Fibroblast of the aortic adventitia (primary cell): ENCODE data around the gene TTC29. TPM values are rescaled to one million over a fixed set of nuclear protein-coding genes. Genes with fewer than 3 reads are reported as not detected.
A peak's percentile ranks its signal among the peaks of the same experiment; 100 is the strongest.

Source experiments
- DNase-seq: peaks from one replicate; pipeline ENCODE4 v3.0.0-alpha.2; 2010; ENCODE audit warnings: low read depth
- H3K4me3 ChIP-seq: 2 replicates; pipeline ENCODE4 v1.5.1; 2011; ENCODE audit warnings: low read depth, mild to moderate bottlenecking, control low read depth, low read length, moderate library complexity
- CTCF ChIP-seq: IDR thresholded peaks from 2 replicates; pipeline ENCODE4 v1.5.1; 2011; ENCODE audit warnings: mild to moderate bottlenecking, low read length, control low read depth, inconsistent platforms; ENCODE audit not compliant: insufficient read depth
- total RNA-seq: library from RNA; depleted of rRNA; stranded (reverse); fragments of >200 nt; gene quantifications from 2 replicates; pipeline ENCODE4 v1.2.3, GENCODE V29; 2012; ENCODE audit warnings: low replicate concordance

Gene TTC29
- total RNA-seq, 1 donor: 0.81 TPM

- no peak for DNase-seq
- H3K4me3 ChIP-seq: no peak overlapping the region
- no peak for TF ChIP-seq CTCF
Measured at GRCh38 chr4:146943691-146944375, 1.8 kb downstream of the TTC29 start.

DNA sequence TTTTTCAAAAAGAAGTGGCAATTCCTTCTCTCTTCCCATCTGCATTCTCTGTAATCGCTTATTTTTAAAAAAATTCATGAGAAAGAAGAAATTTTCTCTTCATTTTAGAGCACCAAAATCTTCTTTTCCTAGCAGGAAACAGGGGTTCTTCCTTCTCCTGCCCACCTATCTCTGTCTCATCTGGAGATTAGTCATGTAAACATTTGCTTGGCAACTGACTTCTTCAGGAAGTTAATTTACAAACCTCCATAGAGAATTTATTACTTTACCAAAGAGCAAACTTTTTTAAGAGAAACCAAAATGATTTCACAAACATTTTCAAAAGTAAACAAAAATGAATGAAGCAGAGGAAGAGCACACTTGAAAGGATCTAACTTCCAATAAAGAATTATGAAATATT is 13.5 kb downstream of the TTC29 start:
- DNase-seq: no peak
- H3K4me3 ChIP-seq: no peak overlapping the region
- no peak for TF ChIP-seq CTCF

- TF ChIP-seq CTCF: no peak
- H3K4me3 ChIP-seq: no peak overlapping the region
- DNase-seq: no peak
Measured at GRCh38 chr4:146930673-146931072, 15.0 kb downstream of the TTC29 start.

- H3K4me3 ChIP-seq: no peak overlapping the region
- DNase-seq: no peak
- TF ChIP-seq CTCF: no peak
Measured at GRCh38 chr4:146927695-146928094, 18.0 kb downstream of the TTC29 start.

DNA sequence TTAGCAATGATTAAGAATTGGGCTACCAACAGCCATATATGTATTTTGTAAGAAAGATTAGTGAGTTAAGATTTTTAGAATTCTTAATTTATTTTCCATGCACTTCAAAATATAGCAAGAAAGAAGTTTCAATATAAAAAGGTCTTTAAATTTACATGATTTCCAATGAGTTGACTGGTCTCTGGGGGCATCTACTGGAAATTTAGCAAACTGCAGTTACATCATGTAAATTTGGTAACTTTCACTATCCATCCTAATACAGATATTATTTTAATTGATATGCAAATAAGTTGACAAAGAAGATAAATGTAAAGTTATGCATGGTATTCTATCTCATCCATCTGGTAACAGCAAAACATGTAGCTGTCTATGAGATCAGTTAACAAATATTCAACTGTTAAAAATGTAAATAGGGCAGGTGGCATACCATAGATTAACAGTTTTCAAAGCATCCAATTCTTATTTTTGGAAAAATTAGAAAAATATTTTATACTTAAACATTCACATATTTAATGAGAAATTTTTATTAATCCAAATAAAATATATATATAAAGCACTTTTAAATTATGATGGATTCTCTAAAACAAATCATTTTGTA is 29.1 kb downstream of the TTC29 start:
- H3K4me3 ChIP-seq: no peak overlapping the region
- TF ChIP-seq CTCF: peak; percentile 77
- peak; percentile 72 for DNase-seq

DNA sequence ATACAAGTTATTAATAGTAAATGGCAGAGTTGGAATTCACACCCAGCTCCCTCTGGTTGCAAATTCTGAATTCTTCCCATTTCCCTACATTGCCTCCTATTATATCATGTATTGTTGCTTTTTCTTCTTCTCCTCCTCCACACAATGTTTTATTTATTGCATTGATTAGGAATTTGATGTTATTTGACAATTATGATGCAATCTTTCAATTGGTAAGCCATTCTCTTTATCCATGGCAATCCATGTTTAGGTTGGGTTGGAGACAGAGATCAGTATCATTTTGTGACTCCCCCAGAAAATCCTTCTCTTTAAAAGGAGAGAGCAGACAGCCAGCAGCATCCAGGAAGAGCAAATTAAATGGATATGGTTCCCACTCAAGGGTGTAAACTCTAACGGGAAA is 30.5 kb downstream of the TTC29 start:
- TF ChIP-seq CTCF: no peak

More for the DNA sequence above, 30.5 kb downstream of the TTC29 start:
- no peak for DNase-seq
- no peak overlapping the region for H3K4me3 ChIP-seq
